ENCODE data around the gene TUBA1B.

- TF ChIP-seq CTCF (IDR thresholded peaks at IDR 0.05): no peak
- TF ChIP-seq POLR2A (IDR thresholded peaks at IDR 0.05): no peak
These were observed 32.5 kb downstream of the TUBA1B start for GRCh38 chr12:49098703-49099102.

Measured in testis (tissue), 2 donors.